ENCODE measurements around the gene TAS2R20. TPM values are rescaled to one million over a fixed set of nuclear protein-coding genes. Genes with fewer than 3 reads are reported as not detected.
A peak's percentile ranks its signal among the peaks of the same experiment; 100 is the strongest.

Gene TAS2R20
- total and polyA plus RNA-seq, 2 of the 13 experiments (the other 11 are each of a cell fraction or from before 2014, with no cell fraction given): 0.54 to 2.9 TPM

GRCh38 chr12:11015775-11016430, 17.8 kb upstream of the TAS2R20 start (continued):
- TF ChIP-seq KIAA2018 (CRISPR knock-in tag; IDR thresholded peaks at IDR 0.05; ENCODE audit: borderline replicate concordance) (no peak), ZBTB1 (CRISPR knock-in tag; IDR thresholded peaks at IDR 0.05; ENCODE audit: borderline replicate concordance) (no peak), TCF12 (IDR thresholded peaks at IDR 0.05) (no peak), TCF12 (CRISPR knock-in tag; IDR thresholded peaks at IDR 0.05) (no peak), HNF4G (IDR thresholded peaks at IDR 0.05; ENCODE audit: borderline replicate concordance, low read depth, low read length) (peak; percentile 79), HNF4G (CRISPR knock-in tag; IDR thresholded peaks at IDR 0.05; ENCODE audit: borderline replicate concordance, low read depth) (peak; percentile 91), MIXL1 (CRISPR knock-in tag; IDR thresholded peaks at IDR 0.05) (peak; percentile 82), CSRNP1 (CRISPR knock-in tag; IDR thresholded peaks at IDR 0.05) (no peak), ZNF720 (CRISPR knock-in tag; IDR thresholded peaks at IDR 0.05) (no peak), RNF2 (conservative IDR thresholded peaks at IDR 0.05; ENCODE audit: low read depth) (no peak), CAMTA2 (CRISPR knock-in tag; IDR thresholded peaks at IDR 0.05; ENCODE audit: borderline replicate concordance) (no peak), PRPF4 (IDR thresholded peaks at IDR 0.05; ENCODE audit: low read depth, low read length, poor library complexity, severe bottlenecking) (no peak), PHF20 (CRISPR knock-in tag; IDR thresholded peaks at IDR 0.05) (no peak; the same call in 1 of the 2 replicates), ZNF800 (CRISPR knock-in tag; IDR thresholded peaks at IDR 0.05) (no peak), KLF15 (CRISPR knock-in tag; IDR thresholded peaks at IDR 0.05; ENCODE audit: borderline replicate concordance) (no peak), ZNF12 (CRISPR knock-in tag; IDR thresholded peaks at IDR 0.05) (no peak), JARID2 (CRISPR knock-in tag; IDR thresholded peaks at IDR 0.05; ENCODE audit: insufficient replicate concordance) (no peak)

All from HepG2 (cell line).